ENCODE measurements around the gene STRIP1.

DNA sequence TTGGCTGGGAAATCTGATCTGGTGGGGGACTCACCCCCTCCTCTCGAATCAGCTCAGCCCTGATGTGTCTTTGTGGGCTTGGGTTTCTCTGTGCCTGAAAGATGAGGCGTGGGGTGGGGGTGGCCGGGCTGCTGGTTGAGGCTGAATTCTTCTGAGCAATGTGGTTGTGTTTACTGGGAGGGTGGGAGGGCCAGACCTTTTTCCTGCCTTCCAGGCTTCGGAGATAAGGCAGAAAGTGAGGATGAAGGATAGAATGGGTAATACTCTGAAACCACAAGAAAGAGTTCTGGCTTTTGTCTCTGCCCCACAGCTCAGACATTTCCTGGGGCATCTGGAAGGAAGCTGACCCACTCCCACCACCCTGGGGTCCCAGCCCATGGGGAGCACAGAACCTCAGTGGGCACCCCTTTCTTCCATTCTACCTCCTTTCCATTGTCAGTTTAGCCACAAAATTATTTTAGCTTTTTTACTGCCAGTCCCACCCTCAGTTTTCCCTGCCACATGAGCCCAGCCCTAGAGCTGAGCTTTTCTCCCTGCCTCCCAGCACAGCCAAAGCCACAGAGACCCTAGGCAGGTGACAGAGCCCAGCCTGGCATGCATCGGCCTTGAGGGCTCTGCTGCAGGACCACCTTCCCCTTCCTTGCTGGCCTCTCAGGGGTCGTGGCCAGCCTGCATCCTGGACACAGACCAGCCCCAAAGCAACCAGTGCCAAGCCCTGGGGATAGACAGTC, 24.9 kb downstream of the STRIP1 start:
- TF ChIP-seq, protein P1, sequence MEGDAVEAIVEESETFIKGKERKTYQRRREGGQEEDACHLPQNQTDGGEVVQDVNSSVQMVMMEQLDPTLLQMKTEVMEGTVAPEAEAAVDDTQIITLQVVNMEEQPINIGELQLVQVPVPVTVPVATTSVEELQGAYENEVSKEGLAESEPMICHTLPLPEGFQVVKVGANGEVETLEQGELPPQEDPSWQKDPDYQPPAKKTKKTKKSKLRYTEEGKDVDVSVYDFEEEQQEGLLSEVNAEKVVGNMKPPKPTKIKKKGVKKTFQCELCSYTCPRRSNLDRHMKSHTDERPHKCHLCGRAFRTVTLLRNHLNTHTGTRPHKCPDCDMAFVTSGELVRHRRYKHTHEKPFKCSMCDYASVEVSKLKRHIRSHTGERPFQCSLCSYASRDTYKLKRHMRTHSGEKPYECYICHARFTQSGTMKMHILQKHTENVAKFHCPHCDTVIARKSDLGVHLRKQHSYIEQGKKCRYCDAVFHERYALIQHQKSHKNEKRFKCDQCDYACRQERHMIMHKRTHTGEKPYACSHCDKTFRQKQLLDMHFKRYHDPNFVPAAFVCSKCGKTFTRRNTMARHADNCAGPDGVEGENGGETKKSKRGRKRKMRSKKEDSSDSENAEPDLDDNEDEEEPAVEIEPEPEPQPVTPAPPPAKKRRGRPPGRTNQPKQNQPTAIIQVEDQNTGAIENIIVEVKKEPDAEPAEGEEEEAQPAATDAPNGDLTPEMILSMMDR (IDR thresholded peaks at IDR 0.05): no peak
- TF ChIP-seq CEBPB (IDR thresholded peaks at IDR 0.05) (no peak), POLR2A (IDR thresholded peaks at IDR 0.05; ENCODE audit: low read length) (no peak), RNF2 (IDR thresholded peaks at IDR 0.05; ENCODE audit: borderline replicate concordance, low read depth) (no peak)
- TF ChIP-seq, protein P2, sequence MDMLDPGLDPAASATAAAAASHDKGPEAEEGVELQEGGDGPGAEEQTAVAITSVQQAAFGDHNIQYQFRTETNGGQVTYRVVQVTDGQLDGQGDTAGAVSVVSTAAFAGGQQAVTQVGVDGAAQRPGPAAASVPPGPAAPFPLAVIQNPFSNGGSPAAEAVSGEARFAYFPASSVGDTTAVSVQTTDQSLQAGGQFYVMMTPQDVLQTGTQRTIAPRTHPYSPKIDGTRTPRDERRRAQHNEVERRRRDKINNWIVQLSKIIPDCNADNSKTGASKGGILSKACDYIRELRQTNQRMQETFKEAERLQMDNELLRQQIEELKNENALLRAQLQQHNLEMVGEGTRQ (IDR thresholded peaks at IDR 0.05): no peak
